Peyer's patch (tissue), 4 donors: ENCODE results near the gene PKD2.

Source experiments
- POLR2A ChIP-seq, 2 donors: fragments of 450-650 bp; IDR thresholded peaks; one replicate each; pipeline ENCODE4 v1.5.1; 2017; ENCODE audit warnings: antibody characterized with exemption in 2 of 2, mild to moderate bottlenecking in 2 of 2, moderate library complexity in 2 of 2
- TF ChIP-seq, protein P1 (sequence below), 6 experiments: fragments of 450-650 bp in 4 of 6; fragments of 200-600 bp in 2 of 6; sonication (generic) in 1 of 6; IDR thresholded peaks; one replicate each; pipeline ENCODE4 v1.5.1; 2017 to 2019; ENCODE audit warnings: antibody characterized with exemption in 6 of 6, mild to moderate bottlenecking in 3 of 6, moderate library complexity in 1 of 6

GRCh38 chr4:88078579-88078978 is 71.1 kb downstream of the PKD2 start:
- TF ChIP-seq POLR2A (IDR thresholded peaks at IDR 0.05), result no peak
- TF ChIP-seq, protein P1, sequence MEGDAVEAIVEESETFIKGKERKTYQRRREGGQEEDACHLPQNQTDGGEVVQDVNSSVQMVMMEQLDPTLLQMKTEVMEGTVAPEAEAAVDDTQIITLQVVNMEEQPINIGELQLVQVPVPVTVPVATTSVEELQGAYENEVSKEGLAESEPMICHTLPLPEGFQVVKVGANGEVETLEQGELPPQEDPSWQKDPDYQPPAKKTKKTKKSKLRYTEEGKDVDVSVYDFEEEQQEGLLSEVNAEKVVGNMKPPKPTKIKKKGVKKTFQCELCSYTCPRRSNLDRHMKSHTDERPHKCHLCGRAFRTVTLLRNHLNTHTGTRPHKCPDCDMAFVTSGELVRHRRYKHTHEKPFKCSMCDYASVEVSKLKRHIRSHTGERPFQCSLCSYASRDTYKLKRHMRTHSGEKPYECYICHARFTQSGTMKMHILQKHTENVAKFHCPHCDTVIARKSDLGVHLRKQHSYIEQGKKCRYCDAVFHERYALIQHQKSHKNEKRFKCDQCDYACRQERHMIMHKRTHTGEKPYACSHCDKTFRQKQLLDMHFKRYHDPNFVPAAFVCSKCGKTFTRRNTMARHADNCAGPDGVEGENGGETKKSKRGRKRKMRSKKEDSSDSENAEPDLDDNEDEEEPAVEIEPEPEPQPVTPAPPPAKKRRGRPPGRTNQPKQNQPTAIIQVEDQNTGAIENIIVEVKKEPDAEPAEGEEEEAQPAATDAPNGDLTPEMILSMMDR (IDR thresholded peaks at IDR 0.05), result no peak
